Body of pancreas (tissue), 4 donors: Measurements from ENCODE around the gene UST.

Experiments used
- CTCF ChIP-seq, 7 experiments: fragments of 450-650 bp in 4 of 7; fragments of 200-600 bp in 3 of 7; sonication (generic) in 3 of 7; IDR thresholded peaks; one replicate each; pipeline ENCODE4 v1.5.1; 2016 to 2019; ENCODE audit warnings: antibody characterized with exemption in 7 of 7
- POLR2A ChIP-seq, 3 donors: fragments of 450-650 bp; IDR thresholded peaks; one replicate each; pipeline ENCODE4 v1.6.1; 2016; ENCODE audit warnings: antibody characterized with exemption in 3 of 3, mild to moderate bottlenecking in 2 of 3

DNA sequence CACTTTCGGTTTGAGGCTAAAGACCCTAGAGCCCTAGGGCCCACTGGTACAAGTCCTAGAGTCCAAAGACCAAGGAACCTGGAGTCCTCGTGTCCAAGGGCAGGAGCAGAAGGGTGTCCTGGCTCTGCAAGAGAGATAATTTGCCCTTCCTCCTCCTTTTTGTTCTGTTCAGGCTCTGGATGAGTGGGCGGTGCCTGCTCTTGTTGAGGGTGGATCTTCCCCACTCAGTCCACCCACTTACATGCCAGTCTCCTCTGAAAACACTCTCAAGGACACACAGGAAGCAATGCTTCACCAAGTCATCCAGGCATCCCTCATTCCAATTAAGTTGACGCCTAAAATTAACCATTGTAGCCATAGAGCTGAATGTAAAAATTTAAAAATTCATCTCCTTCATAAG, 102.1 kb downstream of the UST start:
- TF ChIP-seq CTCF (IDR thresholded peaks at IDR 0.05) (no peak), POLR2A (IDR thresholded peaks at IDR 0.05) (no peak)
